Cardiac septum (tissue), 1 donor: ENCODE data around the gene SPX. TPM values are rescaled to one million over a fixed set of nuclear protein-coding genes. Genes with fewer than 3 reads are reported as not detected.
A peak's percentile ranks its signal among the peaks of the same experiment; 100 is the strongest.

Experiments used
- DNase-seq: peaks from one replicate; pipeline ENCODE4 v3.0.0-alpha.2; 2020; ENCODE audit warnings: low spot score
- intact Hi-C: fragments of 100-400 bp; cut with DNase I; formaldehyde crosslinking; loops from one replicate; pipeline ENCODE4 v1.14.0; 2022
- long read RNA-seq: library from polyadenylated mRNA; unstranded; transcript quantifications from one replicate; pipeline ENCODE4 v2.0.0, GENCODE V29; 2021
- total RNA-seq: library from RNA; stranded (reverse); fragmentation: NEBNext Ultra II Directional; extraction: Animal tissue kit (Norgen Biotek cat#: 25700); gene quantifications from one replicate; pipeline ENCODE4 v1.2.1, GENCODE V29; 2021
- donor health status: DM: no; HTN: no; CAD: no.

SPX gene
- 10.0 TPM for total RNA-seq
- long read RNA-seq, transcript SPX-203 (3 exons, 1,826 nt): major isoform, 11 of 16 reads
- long read RNA-seq, partial matches to known transcripts: 0 of 16 reads
- long read RNA-seq, other reads (novel, unspliced or antisense): 1 of 16 reads

GRCh38 chr12:21526053-21526452, at the start of gene SPX:
Gene SPX (plus strand): TSS chr12:21526296. CDS start chr12:21526473, 177 bp downstream.
- DNase-seq: no peak
- intact Hi-C loops: no loop called here

- intact Hi-C loops: no loop called here
- no peak for DNase-seq
These were observed 49.1 kb upstream of the SPX start for GRCh38 chr12:21476949-21477348.

- intact Hi-C loops: no loop called here
- DNase-seq: no peak
These were observed 47.2 kb upstream of the SPX start for GRCh38 chr12:21478756-21479455.

GRCh38 chr12:21483531-21483930, 42.6 kb upstream of the SPX start:
- no peak for DNase-seq
- intact Hi-C loops: no loop called here

GRCh38 chr12:21485998-21486397, 40.1 kb upstream of the SPX start:
- DNase-seq: no peak
- intact Hi-C loops: no loop called here

- no peak for DNase-seq
- intact Hi-C loops: loop anchor here (5.0 kb wide), 2 partner anchors 62 to 158 kb away; partner anchors contain the start of genes LDHB and PYROXD1
These were observed 26.3 kb upstream of the SPX start for GRCh38 chr12:21499765-21500164.

GRCh38 chr12:21500786-21501257, 25.3 kb upstream of the SPX start:
- intact Hi-C loops: loop anchor here (5.0 kb wide), 2 partner anchors 64 to 156 kb away; partner anchors contain the start of genes LDHB and PYROXD1

GRCh38 chr12:21501258-21502163, 24.6 kb upstream of the SPX start, which contains the start of the genes GOLT1B and RECQL:
Gene GOLT1B (plus strand): TSS chr12:21501789. CDS start chr12:21501924, 135 bp downstream.
Gene RECQL (minus strand): TSS chr12:21501635. CDS start chr12:21499570, 2,065 bp downstream.
- intact Hi-C loops: loop anchor here (5.0 kb wide), 2 partner anchors 64 to 156 kb away; partner anchors contain the start of genes LDHB and PYROXD1
- DNase-seq: peak; percentile 96

More at GRCh38 chr12:21500786-21501257, 25.3 kb upstream of the SPX start:
- DNase-seq: no peak

GRCh38 chr12:21502164-21502496, 24.0 kb upstream of the SPX start:
- intact Hi-C loops: loop anchor here (5.0 kb wide), 2 partner anchors 65 to 155 kb away; partner anchors contain the start of genes LDHB and PYROXD1

GRCh38 chr12:21502872-21503271, 23.2 kb upstream of the SPX start:
- no peak for DNase-seq
- intact Hi-C loops: loop anchor here (5.0 kb wide), 2 partner anchors 66 to 154 kb away; partner anchors contain the start of genes LDHB and PYROXD1

More at GRCh38 chr12:21502164-21502496, 24.0 kb upstream of the SPX start:
- DNase-seq: no peak

- intact Hi-C loops: no loop called here
- no peak for DNase-seq
These were observed 20.2 kb upstream of the SPX start for GRCh38 chr12:21505888-21506287.

GRCh38 chr12:21507849-21508248, 18.2 kb upstream of the SPX start:
- intact Hi-C loops: no loop called here

GRCh38 chr12:21509768-21510167, 16.3 kb upstream of the SPX start:
- intact Hi-C loops: no loop called here
- no peak for DNase-seq

More at GRCh38 chr12:21507849-21508248, 18.2 kb upstream of the SPX start:
- DNase-seq: no peak

GRCh38 chr12:21516281-21516680, 9.8 kb upstream of the SPX start:
- intact Hi-C loops: no loop called here

GRCh38 chr12:21518451-21518850, 7.6 kb upstream of the SPX start:
- intact Hi-C loops: no loop called here
- no peak for DNase-seq

More at GRCh38 chr12:21516281-21516680, 9.8 kb upstream of the SPX start:
- DNase-seq: no peak

- DNase-seq: no peak
- intact Hi-C loops: no loop called here
These were observed 4.6 kb upstream of the SPX start for GRCh38 chr12:21521541-21521940.

GRCh38 chr12:21523148-21523547, 2.9 kb upstream of the SPX start:
- no peak for DNase-seq
- intact Hi-C loops: no loop called here

GRCh38 chr12:21526721-21527345, 737 bp downstream of the SPX start:
- DNase-seq: no peak
- intact Hi-C loops: no loop called here
